OCI-LY7 (cell line): ENCODE results near the gene EVC.

Experiments used
- CTCF ChIP-seq: fragments of 200-600 bp; sonication (generic); conservative IDR thresholded peaks from 2 replicates; pipeline ENCODE4 v1.5.1; 2014; ENCODE audit warnings: mild to moderate bottlenecking, antibody characterized with exemption, low read length, moderate library complexity, mixed read lengths
- EZH2phosphoT487 ChIP-seq: fragments of 200-600 bp; sonication (generic); IDR thresholded peaks from 2 replicates; pipeline ENCODE4 v1.6.1; 2018; ENCODE audit warnings: low read depth, borderline replicate concordance, mild to moderate bottlenecking, mixed run types, antibody characterized with exemption, low read length, moderate library complexity, mixed read lengths

GRCh38 chr4:5755161-5755560 lies 44.2 kb downstream of the EVC start:
- TF ChIP-seq CTCF = no peak
- no peak for TF ChIP-seq EZH2phosphoT487
